NT2/D1 (cell line): ENCODE measurements around the gene CDYL2.

ENCODE experiments used
- SUZ12 ChIP-seq: IDR thresholded peaks from 2 replicates; pipeline ENCODE4 v1.6.1; 2011; ENCODE audit not compliant: insufficient read length, insufficient read depth; ENCODE audit errors: extremely low read depth
- YY1 ChIP-seq: IDR thresholded peaks from 2 replicates; pipeline ENCODE4 v1.6.1; 2011; ENCODE audit not compliant: insufficient read length, insufficient read depth

- no peak for TF ChIP-seq YY1
- no peak for TF ChIP-seq SUZ12
Observed at GRCh38 chr16:80791411-80791810, 13.0 kb downstream of the CDYL2 start.
